Spleen (tissue), 7 donors: ENCODE results near the gene AHI1.

Experiments used
- CTCF ChIP-seq, 11 experiments: fragments of 200-600 bp in 7 of 11; fragments of 450-650 bp in 4 of 11; sonication (generic) in 4 of 11; IDR thresholded peaks in 8 of 11; conservative IDR thresholded peaks in 3 of 11; 1 replicate in 7 of 11; 2 replicates in 4 of 11; pipeline versions ENCODE4 v1.4.0 to v1.8.0; 2016 to 2021; ENCODE audit warnings: antibody characterized with exemption in 11 of 11, inconsistent platforms in 4 of 11, mild to moderate bottlenecking in 1 of 11
- POLR2A ChIP-seq, 3 donors: fragments of 450-650 bp; IDR thresholded peaks; one replicate each; pipeline ENCODE4 v1.5.1; 2017; ENCODE audit warnings: antibody characterized with exemption in 3 of 3, mild to moderate bottlenecking in 1 of 3
- POLR2AphosphoS5 ChIP-seq, 3 donors: sonication (generic); formaldehyde crosslinking; IDR thresholded peaks; one replicate each; pipeline ENCODE4 v1.5.1; 2017; ENCODE audit warnings: antibody characterized with exemption in 3 of 3
- donor health status: DM: no; HTN: no; CAD: no; lungs with moderate emphysema.
- donor health status: DM: no; HTN: no; CAD: no.
- donor health status: DM: no; HTN: no; CAD: no.

GRCh38 chr6:135269481-135269891, 228.1 kb downstream of the AHI1 start:
- no peak for TF ChIP-seq CTCF (IDR thresholded peaks at IDR 0.05 in 8 of 11, conservative IDR thresholded peaks at IDR 0.05 in 3 of 11)
- no peak for TF ChIP-seq POLR2AphosphoS5 (IDR thresholded peaks at IDR 0.05)
- no peak for TF ChIP-seq POLR2A (IDR thresholded peaks at IDR 0.05)
